ENCODE measurements around the gene NRP1. TPM values are rescaled to one million over a fixed set of nuclear protein-coding genes. Genes with fewer than 3 reads are reported as not detected.

Gene NRP1
- total RNA-seq, 1 donor from 2014 or later, result 159 TPM

DNA sequence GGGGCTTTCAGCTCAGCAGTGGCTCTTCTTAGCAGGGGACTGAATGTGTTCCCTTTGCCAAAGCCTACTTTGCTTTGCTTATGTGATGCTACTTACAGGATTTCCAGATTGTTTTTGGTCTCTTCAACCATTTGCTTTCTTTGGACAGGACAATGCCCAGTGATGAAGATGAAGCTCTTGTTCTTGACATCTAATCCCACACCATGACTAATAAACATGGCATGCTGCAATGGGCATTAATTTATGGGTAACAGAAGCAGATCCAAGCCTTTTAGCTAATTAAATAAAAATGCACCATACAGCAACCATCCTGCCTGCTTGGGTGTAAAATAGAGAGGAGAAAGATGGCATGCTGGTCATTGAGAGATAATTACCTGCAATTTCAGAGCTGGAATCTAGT is 200.9 kb downstream of the NRP1 start:
- intact Hi-C loops (cut with DNase I), result no loop called here
- ATAC-seq (ENCODE audit: poor library complexity) (no peak), DNase-seq (no peak)

DNA sequence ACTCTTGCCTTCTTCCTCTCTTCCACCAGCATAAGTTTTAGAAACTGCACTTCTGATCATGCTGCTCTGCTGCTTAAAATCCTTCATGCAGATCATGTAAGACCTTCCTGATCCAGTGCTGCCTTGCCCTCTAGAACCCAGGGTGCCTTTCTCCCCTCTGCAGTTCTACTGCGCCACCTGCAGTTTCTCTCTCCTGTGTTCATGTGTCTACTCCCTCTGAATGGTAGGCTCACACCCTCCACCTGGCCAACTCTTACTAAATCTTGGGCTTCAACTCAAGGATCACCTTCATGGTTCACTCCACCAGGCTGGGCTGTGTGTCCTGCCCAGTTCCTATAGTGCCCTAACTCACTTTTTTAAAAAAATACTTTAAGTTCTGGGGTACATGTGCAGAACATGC is 201.8 kb downstream of the NRP1 start:
- intact Hi-C loops (cut with DNase I), result no loop called here
- no peak for ATAC-seq (ENCODE audit: poor library complexity)
- DNase-seq, result no peak

DNA sequence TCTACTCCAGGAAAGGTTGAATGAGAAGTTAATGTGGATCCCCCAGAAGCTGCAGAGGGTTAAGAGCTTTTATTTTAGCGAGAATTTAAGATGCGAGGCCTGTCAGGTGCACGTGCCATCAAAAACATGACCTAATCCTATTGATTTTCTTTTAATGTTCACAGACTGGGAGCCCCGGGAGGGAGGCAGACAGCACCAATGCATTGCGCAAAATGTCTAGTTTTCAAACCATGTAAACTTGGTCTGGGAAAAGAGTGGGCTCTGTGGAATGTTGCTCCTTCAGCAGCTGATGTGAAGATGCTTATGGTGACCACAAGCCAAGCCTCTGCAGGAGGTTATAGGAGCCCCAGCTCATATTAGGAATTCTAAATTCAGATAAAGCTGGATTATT is 204.5 kb downstream of the NRP1 start:
- DNase-seq (no peak), ATAC-seq (ENCODE audit: poor library complexity) (no peak)
- intact Hi-C loops (cut with DNase I), result no loop called here

DNA sequence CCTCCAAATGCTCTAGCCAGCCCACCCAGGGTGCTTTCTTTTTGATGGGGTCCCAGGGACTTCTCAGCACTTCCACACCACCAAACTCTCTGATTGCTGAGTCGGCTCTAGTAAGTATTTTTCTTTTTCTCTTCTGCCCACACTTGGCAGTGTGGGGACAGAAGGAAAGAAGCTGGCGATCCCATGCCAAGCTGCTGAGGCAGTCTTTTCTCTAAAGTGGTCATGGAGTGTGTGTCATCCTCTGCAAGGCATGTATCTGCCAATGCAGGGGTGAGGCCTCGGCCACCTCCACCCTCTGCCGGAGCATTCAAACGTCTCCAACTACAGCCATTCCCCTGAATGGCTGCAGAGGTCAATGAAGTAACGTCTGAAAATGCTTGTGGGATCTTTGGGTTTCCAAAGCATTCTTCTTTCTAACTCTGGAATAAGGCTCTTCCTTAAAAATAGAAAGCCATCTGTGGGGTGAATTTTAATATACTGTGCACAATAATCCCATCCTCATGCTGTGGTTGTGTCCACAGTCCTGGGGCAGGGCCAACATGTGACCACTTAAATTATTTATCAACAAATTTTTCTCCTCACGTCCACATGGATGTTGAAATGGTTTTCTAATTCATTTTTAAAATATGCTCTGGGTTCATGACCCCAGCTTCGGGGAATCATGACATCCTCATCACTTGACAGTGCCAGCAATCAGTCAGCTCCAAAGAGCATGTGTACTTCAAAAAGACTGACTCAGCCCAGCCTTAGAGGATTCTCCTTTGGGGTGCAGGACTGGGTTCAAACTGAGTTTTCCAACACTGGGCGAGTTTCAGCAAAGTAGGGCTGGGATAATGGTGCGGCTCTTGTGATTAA is 205.1 kb downstream of the NRP1 start:
- intact Hi-C loops (cut with DNase I), result no loop called here
- peak; percentile 65 for DNase-seq
- ATAC-seq (ENCODE audit: poor library complexity), result peak; percentile 57

DNA sequence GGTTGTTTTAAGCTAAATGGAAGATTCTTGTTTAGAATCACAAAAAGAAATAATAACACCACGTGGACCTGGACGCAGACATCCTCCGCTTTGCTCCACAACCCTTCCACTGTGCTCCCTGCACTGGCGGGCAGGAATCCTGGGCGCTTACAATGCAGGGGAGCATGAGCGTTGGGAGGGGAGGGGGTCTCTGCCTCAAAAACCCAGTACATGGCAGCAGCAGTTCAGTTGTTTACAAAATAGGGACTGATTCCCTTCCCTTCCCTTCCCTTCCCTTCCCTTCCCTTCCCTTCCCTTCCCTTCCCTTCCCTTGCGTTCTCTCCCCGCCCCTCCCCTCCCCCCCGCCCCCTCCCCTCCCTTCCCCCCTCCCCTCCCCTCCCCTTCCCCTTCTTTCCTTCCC is 206.8 kb downstream of the NRP1 start:
- DNase-seq (no peak), ATAC-seq (ENCODE audit: poor library complexity) (no peak)
- intact Hi-C loops (cut with DNase I), result no loop called here

Measured in Right ventricle myocardium superior (tissue), 1 donor.